ENCODE results near the gene IQCM.

IQCM gene

GRCh38 chr4:149709640-149710039 lies 106.0 kb downstream of the IQCM start:
- no peak for DNase-seq (ENCODE audit: low spot score)

- DNase-seq (ENCODE audit: low spot score) = no peak
Observed at GRCh38 chr4:149708513-149709130, 107.0 kb downstream of the IQCM start.

GRCh38 chr4:149707862-149708261 lies 107.8 kb downstream of the IQCM start:
- DNase-seq (ENCODE audit: low spot score) = no peak

GRCh38 chr4:149706942-149707341 lies 108.7 kb downstream of the IQCM start:
- no peak for DNase-seq (ENCODE audit: low spot score)

GRCh38 chr4:149702414-149703293 lies 113.0 kb downstream of the IQCM start:
- no peak for DNase-seq (ENCODE audit: low spot score)

GRCh38 chr4:149701435-149702156 lies 114.0 kb downstream of the IQCM start:
- DNase-seq (ENCODE audit: low spot score) = no peak

GRCh38 chr4:149700272-149700671 lies 115.4 kb downstream of the IQCM start:
- no peak for DNase-seq (ENCODE audit: low spot score)

GRCh38 chr4:149699642-149700041 lies 116.0 kb downstream of the IQCM start:
- no peak for DNase-seq (ENCODE audit: low spot score)

GRCh38 chr4:149690726-149691125 lies 124.9 kb downstream of the IQCM start:
- no peak for DNase-seq (ENCODE audit: low spot score)

GRCh38 chr4:149684516-149684915 lies 131.1 kb downstream of the IQCM start:
- DNase-seq (ENCODE audit: low spot score) = no peak

GRCh38 chr4:149676076-149676475 lies 139.6 kb downstream of the IQCM start:
- DNase-seq (ENCODE audit: low spot score) = no peak

GRCh38 chr4:149645790-149646189 lies 169.9 kb downstream of the IQCM start:
- no peak for DNase-seq (ENCODE audit: low spot score)

- no peak for DNase-seq (ENCODE audit: low spot score)
Observed at GRCh38 chr4:149638073-149638472, 177.6 kb downstream of the IQCM start.

- no peak for DNase-seq (ENCODE audit: low spot score)
Observed at GRCh38 chr4:149634368-149634767, 181.3 kb downstream of the IQCM start.

GRCh38 chr4:149631629-149632028 lies 184.0 kb downstream of the IQCM start:
- DNase-seq (ENCODE audit: low spot score) = no peak

GRCh38 chr4:149630064-149630463 lies 185.6 kb downstream of the IQCM start:
- DNase-seq (ENCODE audit: low spot score) = no peak

- DNase-seq (ENCODE audit: low spot score) = no peak
Observed at GRCh38 chr4:149605601-149606378, 209.9 kb downstream of the IQCM start.

- DNase-seq (ENCODE audit: low spot score) = no peak
Observed at GRCh38 chr4:149604827-149605226, 210.8 kb downstream of the IQCM start.

- no peak for DNase-seq (ENCODE audit: low spot score)
Observed at GRCh38 chr4:149595500-149595899, 220.1 kb downstream of the IQCM start.

- DNase-seq (ENCODE audit: low spot score) = no peak
Observed at GRCh38 chr4:149589826-149590225, 225.8 kb downstream of the IQCM start.

GRCh38 chr4:149584722-149585121 lies 230.9 kb downstream of the IQCM start:
- no peak for DNase-seq (ENCODE audit: low spot score)

GRCh38 chr4:149574971-149575370 lies 240.7 kb downstream of the IQCM start:
- no peak for DNase-seq (ENCODE audit: low spot score)

All from HuH-7.5 (cell line).